T-cell (primary cell): ENCODE results near the gene MINAR2. TPM values are rescaled to one million over a fixed set of nuclear protein-coding genes. Genes with fewer than 3 reads are reported as not detected.

Source experiments
- ATAC-seq, 4 experiments: fragments of 200-7000 bp in 3 of 4; fragments of 150-1000 bp in 1 of 4; cut with Tn5 transposase; replicated peaks in 1 of 4; 1 replicate in 3 of 4; 2 replicates in 1 of 4; pipeline ENCODE4 v1.10.0; 2021; ENCODE audit warnings: moderate library complexity in 3 of 4, mild to moderate bottlenecking in 2 of 4, moderate number of reproducible peaks in 1 of 4
- CTCF ChIA-PET, 2 donors: fragments of 300-600 bp; sonication (Branson Sonifier 250); formaldehyde crosslinking; loops; one replicate each; lab custom pipeline; 2022; ENCODE audit warnings: antibody characterized with exemption in 2 of 2; lab: Charles Lee
- POLR2A ChIA-PET, 2 donors: fragments of 300-600 bp; sonication (Branson Sonifier 250); formaldehyde crosslinking; loops; one replicate each; lab custom pipeline; 2022; ENCODE audit warnings: antibody characterized with exemption in 2 of 2; lab: Charles Lee
- DNase-seq, 35 experiments: peaks; one replicate each; pipeline versions ENCODE4 v3.0.0 to v3.0.0-alpha.2; 2013 to 2023
- H3K27ac ChIP-seq: one replicate; pipeline ENCODE4 v1.5.1; 2013; ENCODE audit warnings: low read length
- H3K27me3 ChIP-seq, 2 experiments: replicated peaks in 1 of 2; 1 replicate in 1 of 2; 2 replicates in 1 of 2; pipeline versions ENCODE4 v1.6.1 to v1.7.0; 2013; ENCODE audit warnings: low read length in 1 of 2, mixed read lengths in 1 of 2; ENCODE audit not compliant: control insufficient read depth in 2 of 2, insufficient read depth in 2 of 2; ENCODE audit errors: extremely low read depth in 1 of 2
- H3K36me3 ChIP-seq, 2 donors: 1 replicate in 1 of 2; 2 replicates in 1 of 2; pipeline versions ENCODE4 v1.6.1 to v1.7.0; 2013; ENCODE audit warnings: low read length in 1 of 2; ENCODE audit not compliant: control insufficient read depth in 2 of 2, insufficient read depth in 1 of 2; ENCODE audit errors: extremely low read depth in 1 of 2
- H3K4me1 ChIP-seq, 2 experiments: 1 replicate in 1 of 2; 2 replicates in 1 of 2; pipeline versions ENCODE4 v1.6.1 to v1.7.0; 2013; ENCODE audit warnings: low read length in 2 of 2, mixed read lengths in 1 of 2; ENCODE audit not compliant: insufficient read depth in 2 of 2, control insufficient read depth in 1 of 2; ENCODE audit errors: extremely low read depth in 1 of 2
- H3K4me3 ChIP-seq, 2 donors: 1 replicate in 1 of 2; 2 replicates in 1 of 2; pipeline versions ENCODE4 v1.5.1 to v1.7.0; 2013; ENCODE audit warnings: mild to moderate bottlenecking in 2 of 2, low read length in 1 of 2, moderate library complexity in 1 of 2; ENCODE audit not compliant: control insufficient read depth in 1 of 2; ENCODE audit errors: extremely low read depth in 1 of 2
- H3K9me3 ChIP-seq: 2 replicates; pipeline ENCODE4 v1.7.0; 2013
- H3K27ac Mint-ChIP-seq, 2 donors: one replicate each; pipeline ENCODE4 v1.8.0; 2020 to 2021; ENCODE audit warnings: mild to moderate bottlenecking in 2 of 2, mixed read lengths in 2 of 2
- H3K27me3 Mint-ChIP-seq, 2 donors: one replicate each; pipeline ENCODE4 v1.8.0; 2021 to 2022; ENCODE audit warnings: mixed read lengths in 2 of 2
- H3K36me3 Mint-ChIP-seq: one replicate; pipeline ENCODE4 v1.8.0; 2021; ENCODE audit warnings: mixed read lengths
- H3K4me1 Mint-ChIP-seq, 3 donors: one replicate each; pipeline ENCODE4 v1.8.0; 2020 to 2022; ENCODE audit warnings: mixed read lengths in 3 of 3, mild to moderate bottlenecking in 1 of 3
- H3K4me3 Mint-ChIP-seq, 3 donors: one replicate each; pipeline ENCODE4 v1.8.0; 2020 to 2022; ENCODE audit warnings: mild to moderate bottlenecking in 3 of 3, mixed read lengths in 3 of 3, moderate library complexity in 3 of 3
- H3K9me3 Mint-ChIP-seq, 3 donors: one replicate each; pipeline ENCODE4 v1.8.0; 2020 to 2022; ENCODE audit warnings: mixed read lengths in 3 of 3
- WGBS: methylation state at CpG from one replicate; pipeline ENCODE4 v1.1.5; 2013; ENCODE audit warnings: missing lambda C conversion rate; ENCODE audit not compliant: insufficient coverage; 5-methylcytosine and 5-hydroxymethylcytosine counted together
- total RNA-seq, 35 experiments: library from RNA in 6 of 35; stranded (reverse) in 6 of 35; fragments of 120-200 nt in 1 of 35; gene quantifications; one replicate each; pipeline versions ENCODE4 v1.2.1 to v1.2.4 and lab custom pipeline; 2013 to 2026

MINAR2 gene
- total RNA-seq, 5 donors from 2014 or later (not counting 1 experiment from before 2014, with no cell fraction given): not detected

GRCh38 chr5:129770024-129770820 is 22.3 kb downstream of the MINAR2 start:
- DNase-seq: no peak
- Histone ChIP-seq H3K27me3 (no peaks in the 10 kb centered on the region), H3K9me3 (no peaks in the 10 kb centered on the region), H3K27ac (no peak overlapping the region), H3K4me1 (no peaks in the 10 kb centered on the region), H3K36me3 (no peaks in the 10 kb centered on the region), H3K4me3 (no peak overlapping the region)
- no peaks in the 10 kb centered on the region for H3K9me3 Mint-ChIP-seq
- 80% methylated on average over 2 of the region's 5 CpGs for WGBS
- H3K27ac Mint-ChIP-seq: no peak overlapping the region
- H3K36me3 Mint-ChIP-seq: no peaks in the 10 kb centered on the region
- peaks cover 0 to 4% of the 10 kb centered on the region in 2 donors for H3K27me3 Mint-ChIP-seq
- no peak for ATAC-seq
- POLR2A ChIA-PET: interaction anchor here in 1 of 2 donors (0.6 kb wide), 1 partner anchor 8 kb away, joined by 3 read pairs; no protein-coding TSS in a partner anchor
- no peak overlapping the region for H3K4me3 Mint-ChIP-seq
- CTCF ChIA-PET: interaction anchor here (0.5 to 3.0 kb wide), 12 partner anchors 9 to 1339 kb away, joined by 3 to 15 read pairs (median 4); no protein-coding TSS in a partner anchor
- peaks cover 0 to 2% (median 2%) of the 10 kb centered on the region in 3 donors for H3K4me1 Mint-ChIP-seq

- no peaks in the 10 kb centered on the region for H3K4me1 ChIP-seq
- Mint-ChIP-seq H3K4me1 (peaks cover 0 to 2% (median 2%) of the 10 kb centered on the region in 3 donors), H3K36me3 (no peaks in the 10 kb centered on the region), H3K9me3 (no peaks in the 10 kb centered on the region), H3K27ac (no peak overlapping the region), H3K4me3 (no peak overlapping the region), H3K27me3 (peaks cover 0 to 4% of the 10 kb centered on the region in 2 donors)
- H3K27me3 ChIP-seq: no peaks in the 10 kb centered on the region
- 47% methylated on average over 7 of the region's 9 CpGs for WGBS
- no peak overlapping the region for H3K27ac ChIP-seq
- H3K4me3 ChIP-seq: no peak overlapping the region
- no peaks in the 10 kb centered on the region for H3K36me3 ChIP-seq
- ChIA-PET CTCF (interaction anchor here (0.5 to 3.0 kb wide), 17 partner anchors 8 to 1341 kb away, joined by 3 to 15 read pairs (median 4); no protein-coding TSS in a partner anchor), POLR2A (interaction anchor here in 1 of 2 donors (0.6 kb wide), 1 partner anchor 9 kb away, joined by 3 read pairs; no protein-coding TSS in a partner anchor)
- H3K9me3 ChIP-seq: no peaks in the 10 kb centered on the region
- ATAC-seq: peak in 3 of 4 experiments; percentile 53 to 58 (median 54)
- DNase-seq: peak in 29 of 35 experiments; percentile 3 to 60 (median 22)
These were observed 23.4 kb downstream of the MINAR2 start for GRCh38 chr5:129771058-129771838.

- Mint-ChIP-seq H3K36me3 (no peaks in the 10 kb centered on the region), H3K9me3 (no peaks in the 10 kb centered on the region), H3K27me3 (peaks cover 0 to 4% of the 10 kb centered on the region in 2 donors), H3K4me3 (no peak overlapping the region), H3K27ac (no peak overlapping the region), H3K4me1 (no peaks in the 10 kb centered on the region)
- POLR2A ChIA-PET: no interaction called here
- no peaks in the 10 kb centered on the region for H3K4me1 ChIP-seq
- 86% methylated on average over 1 of the region's 5 CpGs for WGBS
- H3K9me3 ChIP-seq: no peaks in the 10 kb centered on the region
- no peak for ATAC-seq
- H3K27ac ChIP-seq: no peak overlapping the region
- H3K4me3 ChIP-seq: no peak overlapping the region
- no peak for DNase-seq
- H3K27me3 ChIP-seq: no peaks in the 10 kb centered on the region
- CTCF ChIA-PET: interaction anchor here in 1 of 2 donors (0.9 kb wide), 1 partner anchor 9 kb away, joined by 4 read pairs; no protein-coding TSS in a partner anchor
- no peaks in the 10 kb centered on the region for H3K36me3 ChIP-seq
These were observed 25.5 kb downstream of the MINAR2 start for GRCh38 chr5:129773376-129773775.

GRCh38 chr5:129781594-129781993 is 33.7 kb downstream of the MINAR2 start:
- no peaks in the 10 kb centered on the region for H3K9me3 ChIP-seq
- Mint-ChIP-seq H3K27me3 (peaks cover 9 to 19% of the 10 kb centered on the region in 2 donors), H3K9me3 (peaks cover 0 to 8% (median 0%) of the 10 kb centered on the region in 3 donors), H3K27ac (no peak overlapping the region), H3K4me1 (no peaks in the 10 kb centered on the region), H3K36me3 (no peaks in the 10 kb centered on the region), H3K4me3 (no peak overlapping the region)
- ChIA-PET CTCF (interaction anchor here in 1 of 2 donors (1.2 kb wide), 1 partner anchor 9 kb away, joined by 4 read pairs; no protein-coding TSS in a partner anchor), POLR2A (no interaction called here)
- H3K27me3 ChIP-seq: no peaks in the 10 kb centered on the region
- no peak overlapping the region for H3K27ac ChIP-seq
- no peaks in the 10 kb centered on the region for H3K4me1 ChIP-seq
- no peak overlapping the region for H3K4me3 ChIP-seq
- H3K36me3 ChIP-seq: no peaks in the 10 kb centered on the region
- no peak for DNase-seq
- WGBS: no CpG with 5 or more reads among the region's 2 CpGs
- no peak for ATAC-seq

- Mint-ChIP-seq H3K4me3 (no peak overlapping the region), H3K4me1 (no peaks in the 10 kb centered on the region), H3K36me3 (no peaks in the 10 kb centered on the region), H3K27me3 (no peaks in the 10 kb centered on the region), H3K27ac (no peak overlapping the region), H3K9me3 (peaks cover 22 to 27% (median 25%) of the 10 kb centered on the region in 3 donors)
- 100% methylated on average over 1 of the region's 5 CpGs for WGBS
- DNase-seq: no peak
- no peak for ATAC-seq
- POLR2A ChIA-PET: no interaction called here
- H3K9me3 ChIP-seq: no peaks in the 10 kb centered on the region
- H3K4me1 ChIP-seq: no peaks in the 10 kb centered on the region
- no peaks in the 10 kb centered on the region for H3K36me3 ChIP-seq
- peaks cover 0 to 4% of the 10 kb centered on the region in 2 experiments for H3K27me3 ChIP-seq
- no peak overlapping the region for H3K4me3 ChIP-seq
- CTCF ChIA-PET: no interaction called here
- H3K27ac ChIP-seq: no peak overlapping the region
These were observed 55.5 kb downstream of the MINAR2 start for GRCh38 chr5:129803403-129803802.

- no peak for ATAC-seq
These were observed 56.8 kb downstream of the MINAR2 start for GRCh38 chr5:129804705-129805104.

More at GRCh38 chr5:129804705-129805104, 56.8 kb downstream of the MINAR2 start:
- ChIA-PET CTCF (no interaction called here), POLR2A (no interaction called here)
- H3K27me3 ChIP-seq: peaks cover 0 to 4% of the 10 kb centered on the region in 2 experiments
- H3K4me1 ChIP-seq: no peaks in the 10 kb centered on the region
- no peak overlapping the region for H3K27ac ChIP-seq
- Mint-ChIP-seq H3K4me1 (no peaks in the 10 kb centered on the region), H3K9me3 (peaks cover 11 to 18% (median 14%) of the 10 kb centered on the region in 3 donors), H3K4me3 (no peak overlapping the region), H3K27me3 (no peaks in the 10 kb centered on the region), H3K36me3 (no peaks in the 10 kb centered on the region), H3K27ac (no peak overlapping the region)
- H3K4me3 ChIP-seq: no peak overlapping the region
- DNase-seq: no peak
- no peaks in the 10 kb centered on the region for H3K9me3 ChIP-seq
- WGBS: 79% methylated on average over 4 of the region's 7 CpGs
- H3K36me3 ChIP-seq: no peaks in the 10 kb centered on the region
